T-helper 1 cell (primary cell): ENCODE data around the gene CARNS1.
A peak's percentile ranks its signal among the peaks of the same experiment; 100 is the strongest.

ENCODE experiments used
- DNase-seq, 5 donors: peaks; one replicate each; pipeline ENCODE4 v3.0.0-alpha.2; 2012 to 2020

Gene CARNS1

GRCh38 chr11:67441098-67441563 lies 25.7 kb downstream of the CARNS1 start:
- no peak for DNase-seq

GRCh38 chr11:67441731-67442351 lies 26.4 kb downstream of the CARNS1 start:
- no peak for DNase-seq

GRCh38 chr11:67442504-67443404 lies 27.3 kb downstream of the CARNS1 start:
- DNase-seq = no peak

- DNase-seq = no peak
These were observed 30.0 kb downstream of the CARNS1 start for GRCh38 chr11:67445515-67445914.

GRCh38 chr11:67448220-67448609 lies 32.7 kb downstream of the CARNS1 start:
- DNase-seq = no peak

- DNase-seq = no peak
These were observed 33.8 kb downstream of the CARNS1 start for GRCh38 chr11:67449116-67449844.

GRCh38 chr11:67450796-67451657 lies 35.5 kb downstream of the CARNS1 start:
- no peak for DNase-seq

GRCh38 chr11:67451658-67451976 lies 36.1 kb downstream of the CARNS1 start:
- DNase-seq = no peak

- DNase-seq = no peak
These were observed 36.9 kb downstream of the CARNS1 start, which contains the start of gene GPR152 for GRCh38 chr11:67452141-67452952. Gene GPR152, minus strand, starts transcription at chr11:67452729. Its CDS starts 5 bp downstream, at chr11:67452724.

- no peak for DNase-seq
These were observed 38.6 kb downstream of the CARNS1 start for GRCh38 chr11:67453816-67454732.

GRCh38 chr11:67455054-67455453 lies 39.6 kb downstream of the CARNS1 start, which contains the start of gene CABP4:
Gene CABP4, plus strand, starts transcription at chr11:67455354. Its CDS starts 70 bp downstream, at chr11:67455424.
- no peak for DNase-seq

GRCh38 chr11:67456068-67456705 lies 40.7 kb downstream of the CARNS1 start:
- no peak for DNase-seq

GRCh38 chr11:67457453-67457852 lies 42.0 kb downstream of the CARNS1 start:
- DNase-seq = no peak

- DNase-seq = no peak
These were observed 42.8 kb downstream of the CARNS1 start for GRCh38 chr11:67458266-67458665.

- no peak for DNase-seq
These were observed 47.7 kb downstream of the CARNS1 start for GRCh38 chr11:67463186-67463585.

GRCh38 chr11:67463680-67464410 lies 48.4 kb downstream of the CARNS1 start:
- no peak for DNase-seq

- peak; percentile 91 to 94 (median 93) for DNase-seq
These were observed 49.1 kb downstream of the CARNS1 start for GRCh38 chr11:67464411-67465188.

- DNase-seq = no peak
These were observed 49.7 kb downstream of the CARNS1 start for GRCh38 chr11:67465189-67465510.
